ENCODE results near the gene ITGBL1. TPM values are rescaled to one million over a fixed set of nuclear protein-coding genes. Genes with fewer than 3 reads are reported as not detected.

Gene ITGBL1
- total and polyA plus RNA-seq, 2 of the 13 experiments (the other 11 are each of a cell fraction or from before 2014, with no cell fraction given) = 0.02 TPM; not detected in 1

DNA sequence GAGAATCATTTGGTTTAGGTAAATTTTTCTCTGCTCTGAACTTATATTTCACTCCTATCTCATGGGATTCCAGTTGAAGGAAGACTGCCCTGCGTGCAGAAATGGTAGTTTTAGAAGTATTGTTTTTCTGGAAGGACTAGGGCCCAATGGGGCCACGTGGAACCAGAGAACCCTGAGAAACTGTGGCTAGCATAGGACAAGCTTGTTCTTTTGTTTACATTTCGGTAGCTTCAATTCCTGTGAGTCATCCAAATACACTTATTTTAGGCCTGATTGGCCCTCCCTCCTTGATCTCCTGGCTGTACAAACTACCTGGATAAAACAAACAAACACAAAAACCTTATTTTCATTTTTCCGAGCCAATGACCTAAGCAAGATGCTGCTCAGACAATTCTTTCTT is 124.0 kb downstream of the ITGBL1 start (continued):
- TF ChIP-seq SP1 (IDR thresholded peaks at IDR 0.05) (no peak), SP1 (CRISPR knock-in tag; IDR thresholded peaks at IDR 0.05) (no peak), FOXA3 (CRISPR knock-in tag; IDR thresholded peaks at IDR 0.05) (peak; percentile 61; the same call in 1 of the 2 replicates), GABPA (IDR thresholded peaks at IDR 0.05; ENCODE audit: low read depth, low read length) (no peak), GABPA (CRISPR knock-in tag; IDR thresholded peaks at IDR 0.05; ENCODE audit: low read depth) (peak; percentile 32; the same call in 1 of the 2 replicates), ZNF557 (CRISPR knock-in tag; IDR thresholded peaks at IDR 0.05) (no peak), HMG20A (CRISPR knock-in tag; IDR thresholded peaks at IDR 0.05; ENCODE audit: borderline replicate concordance) (peak; percentile 50; the same call in 1 of the 2 replicates), RFX5 (IDR thresholded peaks at IDR 0.05; ENCODE audit: low read depth, low read length) (no peak), JUND (CRISPR knock-in tag; IDR thresholded peaks at IDR 0.05) (peak; percentile 46; the same call in 1 of the 2 replicates), GZF1 (CRISPR knock-in tag; IDR thresholded peaks at IDR 0.05) (no peak)
- TF ChIP-seq, protein P1, sequence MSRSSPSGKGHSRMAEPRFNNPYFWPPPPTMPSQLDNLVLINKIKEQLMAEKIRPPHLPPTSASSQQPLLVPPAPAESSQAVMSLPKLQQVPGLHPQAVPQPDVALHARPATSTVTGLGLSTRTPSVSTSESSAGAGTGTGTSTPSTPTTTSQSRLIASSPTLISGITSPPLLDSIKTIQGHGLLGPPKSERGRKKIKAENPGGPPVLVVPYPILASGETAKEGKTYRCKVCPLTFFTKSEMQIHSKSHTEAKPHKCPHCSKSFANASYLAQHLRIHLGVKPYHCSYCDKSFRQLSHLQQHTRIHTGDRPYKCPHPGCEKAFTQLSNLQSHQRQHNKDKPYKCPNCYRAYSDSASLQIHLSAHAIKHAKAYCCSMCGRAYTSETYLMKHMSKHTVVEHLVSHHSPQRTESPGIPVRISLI (CRISPR knock-in tag; IDR thresholded peaks at IDR 0.05; ENCODE audit: borderline replicate concordance) = no peak

GRCh38 chr13:101576977-101577376 is 124.5 kb downstream of the ITGBL1 start:
- no peaks in the 10 kb centered on the region for H3K27me3 ChIP-seq (ENCODE audit: control insufficient read depth in 1 of 2, insufficient read depth in 2 of 2, low read length in 2 of 2)
- no peak overlapping the region for H3K9ac ChIP-seq (ENCODE audit: insufficient read depth, low read depth, low read length)
- in situ Hi-C loops (cut with HindIII; ENCODE audit: extremely low pct_ligation_motif_present, low pct_unique_long_range_greater_than_20kb) = no loop called here
- no peaks in the 10 kb centered on the region for H3K9me3 ChIP-seq (ENCODE audit: low read length)
- FAIRE-seq (peak; percentile 54), ATAC-seq (peak; percentile 95), DNase-seq (ENCODE audit: low spot score) (peak; percentile 69)
- H3K4me3 ChIP-seq (replicated peaks in 1 of 3; ENCODE audit: insufficient read depth in 1 of 3, low read depth in 2 of 3, low read length in 3 of 3) = no peak overlapping the region
- peak overlapping the region; percentile 49 for H3K4me2 ChIP-seq (ENCODE audit: low read depth, low read length)
- POLR2A ChIA-PET = interaction anchor here (1.0 kb wide), 1 partner anchor 133 kb away, joined by 3 read pairs; no protein-coding TSS in a partner anchor
- BruUV-seq (replicated peaks) = no TSS peak
- H3K36me3 ChIP-seq (replicated peaks in 1 of 2; ENCODE audit: control insufficient read depth in 1 of 2, insufficient read depth in 2 of 2, low read length in 2 of 2) = no peaks in the 10 kb centered on the region
- H2AFZ ChIP-seq (ENCODE audit: low read length) = no peak overlapping the region
- peak overlapping the region; percentile 50 for H3K27ac ChIP-seq (ENCODE audit: extremely low read length, insufficient read depth, low read length)
- intact Hi-C loops (cut with micrococcal nuclease; ENCODE audit: unreplicated experiment) = no loop called here
- H4K20me1 ChIP-seq (ENCODE audit: insufficient read depth, low read length) = no peaks in the 10 kb centered on the region
- no peaks in the 10 kb centered on the region for H3K79me2 ChIP-seq (ENCODE audit: insufficient read depth, low read length)
- peaks cover 42% of the 10 kb centered on the region for H3K4me1 ChIP-seq (ENCODE audit: insufficient read depth, low read length)
- CTCF ChIA-PET (ENCODE audit: low intra/inter-chr PET ratio, low total read pairs) = no interaction called here
- TF ChIP-seq TEAD3 (CRISPR knock-in tag; optimal IDR thresholded peaks at IDR 0.05; ENCODE audit: borderline replicate concordance) = peak; percentile 54
- peak; percentile 33; the same call in 1 of the 2 replicates for TF ChIP-seq ZNF264 (CRISPR knock-in tag; IDR thresholded peaks at IDR 0.05)
- TF ChIP-seq ZNF121 (CRISPR knock-in tag; IDR thresholded peaks at IDR 0.05) = no peak
- TF ChIP-seq, protein P2, sequence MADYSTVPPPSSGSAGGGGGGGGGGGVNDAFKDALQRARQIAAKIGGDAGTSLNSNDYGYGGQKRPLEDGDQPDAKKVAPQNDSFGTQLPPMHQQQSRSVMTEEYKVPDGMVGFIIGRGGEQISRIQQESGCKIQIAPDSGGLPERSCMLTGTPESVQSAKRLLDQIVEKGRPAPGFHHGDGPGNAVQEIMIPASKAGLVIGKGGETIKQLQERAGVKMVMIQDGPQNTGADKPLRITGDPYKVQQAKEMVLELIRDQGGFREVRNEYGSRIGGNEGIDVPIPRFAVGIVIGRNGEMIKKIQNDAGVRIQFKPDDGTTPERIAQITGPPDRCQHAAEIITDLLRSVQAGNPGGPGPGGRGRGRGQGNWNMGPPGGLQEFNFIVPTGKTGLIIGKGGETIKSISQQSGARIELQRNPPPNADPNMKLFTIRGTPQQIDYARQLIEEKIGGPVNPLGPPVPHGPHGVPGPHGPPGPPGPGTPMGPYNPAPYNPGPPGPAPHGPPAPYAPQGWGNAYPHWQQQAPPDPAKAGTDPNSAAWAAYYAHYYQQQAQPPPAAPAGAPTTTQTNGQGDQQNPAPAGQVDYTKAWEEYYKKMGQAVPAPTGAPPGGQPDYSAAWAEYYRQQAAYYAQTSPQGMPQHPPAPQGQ (CRISPR knock-in tag; IDR thresholded peaks at IDR 0.05; ENCODE audit: borderline replicate concordance) = no peak
- TF ChIP-seq NONO (IDR thresholded peaks at IDR 0.05) = no peak
- no peak for TF ChIP-seq NONO (CRISPR knock-in tag; conservative IDR thresholded peaks at IDR 0.05)
- TF ChIP-seq SOX13 (IDR thresholded peaks at IDR 0.05) = 0 out of 2 replicates have a peak, but pooled peaks have one; percentile 23
- peak in 1 of 2 experiments; percentile 91; a peak in 2 of 4 replicates for TF ChIP-seq SOX13 (CRISPR knock-in tag; conservative IDR thresholded peaks at IDR 0.05 in 1 of 2, IDR thresholded peaks at IDR 0.05 in 1 of 2)

All from HepG2 (cell line).